Neural progenitor cell (in vitro differentiated cells): ENCODE measurements around the gene AUP1. TPM values are rescaled to one million over a fixed set of nuclear protein-coding genes. Genes with fewer than 3 reads are reported as not detected.

Source experiments
- DNase-seq: peaks from one replicate; pipeline ENCODE4 v3.0.0-alpha.2; 2016; ENCODE audit warnings: low spot score
- H2AFZ ChIP-seq: fragments of 200-600 bp; sonication (generic); replicated peaks from 2 replicates; pipeline ENCODE4 v1.6.1; 2016; ENCODE audit warnings: antibody characterized with exemption
- H3F3A ChIP-seq: fragments of 200-600 bp; sonication (generic); 2 replicates; pipeline ENCODE4 v1.6.1; 2016; ENCODE audit warnings: antibody characterized with exemption, low read depth
- H3K27ac ChIP-seq: fragments of 200-600 bp; sonication (generic); 2 replicates; pipeline ENCODE4 v1.5.1; 2016; ENCODE audit warnings: mild to moderate bottlenecking
- H3K27me3 ChIP-seq: fragments of 200-600 bp; sonication (generic); 2 replicates; pipeline ENCODE4 v1.6.1; 2016; ENCODE audit warnings: mild to moderate bottlenecking, moderate library complexity
- H3K36me3 ChIP-seq: fragments of 200-600 bp; sonication (generic); 2 replicates; pipeline ENCODE4 v1.5.1; 2016
- H3K4me1 ChIP-seq: fragments of 200-600 bp; sonication (generic); 2 replicates; pipeline ENCODE4 v1.6.1; 2016; ENCODE audit warnings: mixed run types
- H3K4me2 ChIP-seq: fragments of 200-600 bp; sonication (generic); 2 replicates; pipeline ENCODE4 v1.6.1; 2016
- H3K4me3 ChIP-seq: fragments of 200-600 bp; sonication (generic); 2 replicates; pipeline ENCODE4 v1.5.1; 2016
- H3K79me2 ChIP-seq: fragments of 200-600 bp; sonication (generic); 2 replicates; pipeline ENCODE4 v1.6.1; 2016; ENCODE audit warnings: low read depth
- H3K9ac ChIP-seq: fragments of 200-600 bp; sonication (generic); 2 replicates; pipeline ENCODE4 v1.6.1; 2016
- H3K9me3 ChIP-seq: fragments of 200-600 bp; sonication (generic); 2 replicates; pipeline ENCODE4 v1.5.1; 2016; ENCODE audit warnings: low read depth
- H4K20me1 ChIP-seq: fragments of 200-600 bp; sonication (generic); 2 replicates; pipeline ENCODE4 v1.6.1; 2016; ENCODE audit warnings: low read depth
- H3K27ac Mint-ChIP-seq: 3 replicates; pipeline ENCODE4 v1.8.0; 2021; ENCODE audit warnings: mixed read lengths
- H3K27me3 Mint-ChIP-seq: 2 replicates; pipeline ENCODE4 v1.8.0; 2022; ENCODE audit warnings: low read depth, mild to moderate bottlenecking, inconsistent platforms, moderate library complexity, mixed read lengths; ENCODE audit not compliant: insufficient read depth
- H3K36me3 Mint-ChIP-seq: 3 replicates; pipeline ENCODE4 v1.8.0; 2021; ENCODE audit warnings: mixed read lengths
- H3K4me1 Mint-ChIP-seq: 3 replicates; pipeline ENCODE4 v1.8.0; 2021; ENCODE audit warnings: mixed read lengths
- H3K4me3 Mint-ChIP-seq: 3 replicates; pipeline ENCODE4 v1.8.0; 2021; ENCODE audit warnings: mild to moderate bottlenecking, moderate library complexity, mixed read lengths
- H3K9me3 Mint-ChIP-seq: 3 replicates; pipeline ENCODE4 v1.8.0; 2020; ENCODE audit warnings: mixed read lengths
- EZH2 ChIP-seq: fragments of 200-600 bp; sonication (generic); IDR thresholded peaks from 2 replicates; pipeline ENCODE4 v1.6.1; 2017; ENCODE audit warnings: antibody characterized with exemption, mild to moderate bottlenecking, moderate library complexity
- EZH2phosphoT487 ChIP-seq: fragments of 200-600 bp; sonication (generic); IDR thresholded peaks from 2 replicates; pipeline ENCODE4 v1.6.1; 2017; ENCODE audit warnings: antibody characterized with exemption
- total RNA-seq: library from RNA; depleted of rRNA; stranded (reverse); fragments of >200 nt; gene quantifications from 2 replicates; pipeline ENCODE4 v1.2.3, GENCODE V29; 2015; ENCODE audit warnings: low replicate concordance
- TF ChIP-seq, protein P1 (sequence below): fragments of 200-600 bp; sonication (generic); IDR thresholded peaks from 2 replicates; pipeline ENCODE4 v1.5.1; 2017; ENCODE audit warnings: antibody characterized with exemption, mild to moderate bottlenecking

Gene AUP1
- total RNA-seq, 1 donor from 2014 or later: 47.9 TPM

DNA sequence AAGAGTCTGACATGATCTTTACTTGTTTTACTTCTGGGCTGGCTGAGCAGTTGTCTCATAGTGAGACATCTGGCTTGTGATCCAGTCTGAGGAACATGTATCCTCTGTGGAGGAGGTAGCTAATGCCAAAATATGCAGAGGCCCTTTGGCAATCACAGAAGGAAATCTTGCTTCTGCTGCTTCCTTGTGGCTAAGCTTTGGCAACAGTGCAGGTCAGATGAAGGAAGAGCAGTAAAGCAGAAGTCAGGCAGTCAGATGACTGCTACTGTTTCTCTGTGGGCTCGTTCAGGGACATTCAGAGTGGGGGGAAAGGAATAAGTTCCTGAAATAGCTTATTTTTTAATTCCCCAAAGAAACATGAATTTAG, 47.3 kb upstream of the AUP1 start:
- Mint-ChIP-seq H3K27ac (no peak overlapping the region), H3K27me3 (peaks cover 2% of the 10 kb centered on the region)

DNA sequence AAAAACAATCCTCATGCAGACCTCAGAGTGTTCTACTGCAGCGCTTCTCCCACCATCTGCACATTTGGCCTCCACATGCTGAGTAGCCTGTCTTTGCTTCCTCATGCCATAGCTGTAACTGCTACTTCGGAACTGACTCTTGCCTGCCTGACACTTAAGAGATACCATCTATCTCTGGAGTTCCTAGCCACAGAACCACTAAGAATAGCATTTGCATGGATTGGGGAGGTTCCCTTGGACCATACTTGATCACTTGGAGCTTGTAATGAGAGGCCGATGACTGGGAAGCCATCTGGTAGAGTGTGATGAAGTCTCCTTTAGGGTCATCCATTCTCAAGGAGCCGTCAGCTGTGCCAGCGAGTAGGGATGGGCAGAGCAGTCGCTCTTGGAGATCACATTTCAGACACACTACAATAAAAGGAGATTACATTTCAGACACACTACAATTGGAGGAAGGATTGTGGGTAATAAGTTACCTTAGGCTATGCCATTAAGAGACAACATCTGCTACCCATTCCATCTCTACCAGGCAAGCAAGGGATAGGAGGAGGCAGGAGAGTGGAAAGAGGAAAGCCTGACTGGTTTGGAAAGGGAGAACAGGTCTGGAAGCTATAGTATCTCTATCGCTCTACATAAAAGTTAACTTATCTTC, 46.8 kb upstream of the AUP1 start:
- Histone ChIP-seq H3K9me3 (no peaks in the 10 kb centered on the region), H2AFZ (no peak overlapping the region), H4K20me1 (no peaks in the 10 kb centered on the region), H3K4me3 (no peak overlapping the region), H3K4me1 (no peaks in the 10 kb centered on the region), H3K27me3 (no peaks in the 10 kb centered on the region), H3K79me2 (no peaks in the 10 kb centered on the region), H3K4me2 (no peak overlapping the region), H3F3A (no peaks in the 10 kb centered on the region), H3K36me3 (no peaks in the 10 kb centered on the region), H3K9ac (no peak overlapping the region), H3K27ac (no peak overlapping the region)
- no peak overlapping the region for H3K4me3 Mint-ChIP-seq
- H3K27me3 Mint-ChIP-seq: peaks cover 2% of the 10 kb centered on the region
- no peaks in the 10 kb centered on the region for H3K36me3 Mint-ChIP-seq
- H3K9me3 Mint-ChIP-seq: no peaks in the 10 kb centered on the region
- peaks cover 6% of the 10 kb centered on the region for H3K4me1 Mint-ChIP-seq
- TF ChIP-seq EZH2phosphoT487: no peak
- TF ChIP-seq EZH2: no peak
- no peak for DNase-seq
- no peak overlapping the region for H3K27ac Mint-ChIP-seq

More for the DNA sequence above, 47.3 kb upstream of the AUP1 start:
- no peaks in the 10 kb centered on the region for H3K36me3 Mint-ChIP-seq
- peaks cover 6% of the 10 kb centered on the region for H3K4me1 Mint-ChIP-seq
- H3K9me3 Mint-ChIP-seq: no peaks in the 10 kb centered on the region
- Histone ChIP-seq H3K27ac (no peak overlapping the region), H3F3A (no peaks in the 10 kb centered on the region), H3K9ac (no peak overlapping the region), H2AFZ (no peak overlapping the region), H3K4me1 (no peaks in the 10 kb centered on the region), H3K9me3 (no peaks in the 10 kb centered on the region), H3K27me3 (no peaks in the 10 kb centered on the region), H3K79me2 (no peaks in the 10 kb centered on the region), H3K36me3 (no peaks in the 10 kb centered on the region), H3K4me3 (no peak overlapping the region), H4K20me1 (no peaks in the 10 kb centered on the region), H3K4me2 (no peak overlapping the region)
- no peak for DNase-seq
- H3K4me3 Mint-ChIP-seq: no peak overlapping the region
- TF ChIP-seq EZH2: no peak
- TF ChIP-seq, protein P1, sequence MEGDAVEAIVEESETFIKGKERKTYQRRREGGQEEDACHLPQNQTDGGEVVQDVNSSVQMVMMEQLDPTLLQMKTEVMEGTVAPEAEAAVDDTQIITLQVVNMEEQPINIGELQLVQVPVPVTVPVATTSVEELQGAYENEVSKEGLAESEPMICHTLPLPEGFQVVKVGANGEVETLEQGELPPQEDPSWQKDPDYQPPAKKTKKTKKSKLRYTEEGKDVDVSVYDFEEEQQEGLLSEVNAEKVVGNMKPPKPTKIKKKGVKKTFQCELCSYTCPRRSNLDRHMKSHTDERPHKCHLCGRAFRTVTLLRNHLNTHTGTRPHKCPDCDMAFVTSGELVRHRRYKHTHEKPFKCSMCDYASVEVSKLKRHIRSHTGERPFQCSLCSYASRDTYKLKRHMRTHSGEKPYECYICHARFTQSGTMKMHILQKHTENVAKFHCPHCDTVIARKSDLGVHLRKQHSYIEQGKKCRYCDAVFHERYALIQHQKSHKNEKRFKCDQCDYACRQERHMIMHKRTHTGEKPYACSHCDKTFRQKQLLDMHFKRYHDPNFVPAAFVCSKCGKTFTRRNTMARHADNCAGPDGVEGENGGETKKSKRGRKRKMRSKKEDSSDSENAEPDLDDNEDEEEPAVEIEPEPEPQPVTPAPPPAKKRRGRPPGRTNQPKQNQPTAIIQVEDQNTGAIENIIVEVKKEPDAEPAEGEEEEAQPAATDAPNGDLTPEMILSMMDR: no peak
- no peak for TF ChIP-seq EZH2phosphoT487

DNA sequence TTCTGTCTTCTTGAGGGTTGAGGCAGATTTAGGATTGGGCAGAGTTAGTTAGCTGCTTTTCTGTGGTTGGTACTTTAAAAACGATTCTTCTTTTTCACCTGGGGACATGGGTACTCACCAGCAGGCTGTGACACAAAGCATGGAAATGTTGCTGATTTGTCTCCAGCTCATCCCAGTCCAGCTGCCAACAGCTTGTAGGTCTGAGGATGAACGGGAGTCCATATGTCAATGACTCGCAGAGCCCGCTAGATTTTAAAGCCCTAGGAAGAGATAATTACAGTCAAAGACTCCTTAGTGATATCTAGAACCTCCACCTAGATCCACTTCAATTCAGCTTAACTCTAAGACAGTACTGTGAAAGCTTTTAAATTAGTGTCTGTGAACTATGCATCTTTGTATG, 45.8 kb upstream of the AUP1 start:
- no peaks in the 10 kb centered on the region for H3K9me3 Mint-ChIP-seq
- no peaks in the 10 kb centered on the region for H3K27me3 ChIP-seq
- H3K27ac Mint-ChIP-seq: no peak overlapping the region
- H2AFZ ChIP-seq: no peak overlapping the region
- no peaks in the 10 kb centered on the region for H4K20me1 ChIP-seq
- TF ChIP-seq, protein P1: no peak
- TF ChIP-seq EZH2phosphoT487 (no peak), EZH2 (no peak)
- H3K27ac ChIP-seq: no peak overlapping the region
- no peaks in the 10 kb centered on the region for H3K36me3 ChIP-seq
- no peak overlapping the region for H3K4me2 ChIP-seq
- H3K27me3 Mint-ChIP-seq: peaks cover 2% of the 10 kb centered on the region
- H3K4me1 Mint-ChIP-seq: peaks cover 6% of the 10 kb centered on the region
- H3K79me2 ChIP-seq: no peaks in the 10 kb centered on the region
- DNase-seq: no peak
- no peaks in the 10 kb centered on the region for H3K4me1 ChIP-seq
- no peaks in the 10 kb centered on the region for H3K36me3 Mint-ChIP-seq
- no peak overlapping the region for H3K4me3 ChIP-seq
- H3K9ac ChIP-seq: no peak overlapping the region
- no peak overlapping the region for H3K4me3 Mint-ChIP-seq
- no peaks in the 10 kb centered on the region for H3K9me3 ChIP-seq
- no peaks in the 10 kb centered on the region for H3F3A ChIP-seq

DNA sequence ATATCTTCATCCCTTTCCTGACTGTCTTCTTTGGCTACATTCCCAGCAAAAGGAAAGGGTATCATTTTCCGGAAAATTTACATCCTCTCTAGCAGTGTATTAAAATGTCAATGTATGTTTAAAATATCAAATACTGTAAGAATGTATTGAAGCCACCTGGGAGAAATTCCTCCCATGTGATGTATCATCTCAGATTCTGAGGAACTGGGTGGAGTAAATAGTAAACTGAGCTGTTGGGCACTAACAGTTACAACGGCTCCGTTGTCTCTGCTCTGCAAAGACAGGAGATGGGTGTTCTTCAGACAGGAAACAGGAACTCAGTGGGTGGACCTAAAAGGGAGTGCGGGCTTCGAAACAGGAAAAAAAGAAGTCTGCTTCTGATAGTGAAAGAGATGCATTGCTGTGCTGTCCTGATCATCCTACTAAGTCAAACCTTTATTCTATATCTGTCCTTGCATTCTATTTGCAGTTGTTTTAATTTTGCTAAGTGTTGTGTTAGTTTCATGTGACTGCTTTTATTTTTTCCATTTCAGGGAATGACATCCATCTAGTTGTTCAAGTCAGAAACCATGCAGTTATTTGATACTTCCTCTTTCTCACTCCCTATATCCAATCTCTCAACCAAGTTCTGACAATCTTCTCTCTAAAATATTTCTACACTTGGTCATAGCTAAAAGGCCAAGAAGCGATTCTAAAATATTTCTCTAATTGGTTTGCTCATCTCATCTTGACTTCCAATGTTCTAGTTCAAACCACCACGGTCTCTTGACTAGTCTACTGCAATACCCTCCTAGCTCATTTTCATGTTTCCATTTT, 44.4 kb upstream of the AUP1 start:
- Histone ChIP-seq H3K27me3 (peaks cover 2% of the 10 kb centered on the region), H3K4me3 (no peak overlapping the region), H3K4me2 (no peak overlapping the region), H3K27ac (no peak overlapping the region), H3K79me2 (no peaks in the 10 kb centered on the region), H3F3A (no peaks in the 10 kb centered on the region), H3K36me3 (no peaks in the 10 kb centered on the region), H3K9me3 (no peaks in the 10 kb centered on the region), H3K4me1 (no peaks in the 10 kb centered on the region), H3K9ac (no peak overlapping the region), H2AFZ (peak overlapping the region; percentile 51), H4K20me1 (no peaks in the 10 kb centered on the region)
- Mint-ChIP-seq H3K27me3 (peaks cover 2% of the 10 kb centered on the region), H3K9me3 (no peaks in the 10 kb centered on the region), H3K36me3 (no peaks in the 10 kb centered on the region), H3K27ac (no peak overlapping the region), H3K4me3 (no peak overlapping the region), H3K4me1 (peaks cover 6% of the 10 kb centered on the region)
- TF ChIP-seq EZH2phosphoT487: no peak
- no peak for TF ChIP-seq EZH2
- TF ChIP-seq, protein P1: no peak
- no peak for DNase-seq
